Loucy (cell line): ENCODE data around the gene SLC16A5.
A peak's percentile ranks its signal among the peaks of the same experiment; 100 is the strongest.

ENCODE experiments used
- H2AFZ ChIP-seq: fragments of 200-600 bp; sonication (generic); 2 replicates; pipeline ENCODE4 v1.6.0; 2016; ENCODE audit warnings: antibody characterized with exemption, mild to moderate bottlenecking, low read length, moderate library complexity
- H3F3A ChIP-seq: fragments of 200-600 bp; 2 replicates; pipeline ENCODE4 v1.6.0; 2016; ENCODE audit warnings: antibody characterized with exemption, low read depth, mild to moderate bottlenecking
- H3K27me3 ChIP-seq: fragments of 200-600 bp; sonication (generic); 2 replicates; pipeline ENCODE4 v1.6.1; 2014; ENCODE audit warnings: low read length, mild to moderate bottlenecking; ENCODE audit not compliant: insufficient read depth, poor library complexity, severe bottlenecking
- H3K36me3 ChIP-seq: fragments of 200-600 bp; sonication (generic); 2 replicates; pipeline ENCODE4 v1.6.1; 2016; ENCODE audit warnings: low read length; ENCODE audit not compliant: insufficient read depth
- H3K4me1 ChIP-seq: fragments of 200-600 bp; sonication (generic); 2 replicates; pipeline ENCODE4 v1.5.1; 2014; ENCODE audit warnings: low read length, mild to moderate bottlenecking; ENCODE audit not compliant: insufficient read depth, poor library complexity, severe bottlenecking
- H3K4me2 ChIP-seq: fragments of 200-600 bp; sonication (generic); 2 replicates; pipeline ENCODE4 v1.6.0; 2014; ENCODE audit warnings: antibody characterized with exemption, low read length, low read depth, mild to moderate bottlenecking; ENCODE audit not compliant: poor library complexity, severe bottlenecking
- H3K4me3 ChIP-seq: fragments of 200-600 bp; sonication (generic); 2 replicates; pipeline ENCODE4 v1.5.1; 2014; ENCODE audit warnings: low read length, mild to moderate bottlenecking, mixed read lengths; ENCODE audit not compliant: poor library complexity, severe bottlenecking
- H3K79me2 ChIP-seq: fragments of 200-600 bp; sonication (generic); 2 replicates; pipeline ENCODE4 v1.6.1; 2014; ENCODE audit warnings: low read length; ENCODE audit not compliant: insufficient read depth
- H3K9ac ChIP-seq: fragments of 200-600 bp; sonication (generic); 2 replicates; pipeline ENCODE4 v1.6.0; 2014; ENCODE audit warnings: mild to moderate bottlenecking, low read depth, low read length, moderate library complexity; ENCODE audit not compliant: poor library complexity, severe bottlenecking
- H3K9me2 ChIP-seq: fragments of 200-600 bp; sonication (generic); replicated peaks from 2 replicates; pipeline ENCODE4 v1.6.1; 2016; ENCODE audit warnings: low read depth, low read length, mixed read lengths
- H3K9me3 ChIP-seq: fragments of 200-600 bp; sonication (generic); 2 replicates; pipeline ENCODE4 v1.6.1; 2014; ENCODE audit warnings: mild to moderate bottlenecking, antibody characterized with exemption, low read length, low read depth; ENCODE audit not compliant: insufficient read depth
- H4K20me1 ChIP-seq: fragments of 200-600 bp; sonication (generic); 2 replicates; pipeline ENCODE4 v1.6.0; 2014; ENCODE audit warnings: antibody characterized with exemption, low read length, mild to moderate bottlenecking; ENCODE audit not compliant: insufficient read depth, poor library complexity, severe bottlenecking
- EZH2phosphoT487 ChIP-seq: fragments of 200-600 bp; IDR thresholded peaks from 2 replicates; pipeline ENCODE4 v1.6.1; 2018; ENCODE audit warnings: antibody characterized with exemption, mild to moderate bottlenecking, moderate library complexity, borderline replicate concordance
- TF ChIP-seq, protein P1 (sequence below): fragments of 200-600 bp; sonication (generic); conservative IDR thresholded peaks from 2 replicates; pipeline ENCODE4 v1.5.1; 2014; ENCODE audit warnings: mild to moderate bottlenecking, antibody characterized with exemption, low read length

SLC16A5 gene

DNA sequence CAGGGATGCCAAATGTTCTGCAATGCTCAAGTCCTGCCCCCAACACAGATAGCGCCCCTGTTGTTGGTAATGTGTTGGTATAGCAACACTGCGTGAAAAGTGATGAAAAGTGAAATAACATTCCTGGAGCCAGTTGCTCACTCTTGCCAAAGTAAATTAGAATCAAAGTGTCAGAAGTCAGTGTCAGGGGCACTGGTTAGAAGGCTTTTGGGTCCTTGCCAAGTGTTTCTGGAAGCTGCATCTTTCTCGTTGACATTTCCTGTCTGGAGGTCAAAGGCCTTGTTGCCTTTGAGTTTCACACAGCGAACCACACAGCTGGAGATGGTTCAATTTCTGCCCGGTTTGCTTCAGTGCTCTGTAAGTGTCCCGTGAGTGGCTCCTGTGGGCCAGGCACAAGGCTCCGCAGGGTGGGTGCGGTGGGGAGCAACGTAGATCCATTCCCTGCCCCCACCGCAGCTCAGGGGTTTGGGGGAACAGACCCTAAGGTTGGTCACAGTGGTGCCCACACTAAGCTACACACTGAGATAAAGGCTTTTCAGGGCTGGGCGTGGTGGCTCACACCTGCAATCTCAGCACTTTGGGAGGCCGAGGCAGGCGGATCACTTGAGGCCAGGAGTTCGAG is 3.6 kb upstream of the SLC16A5 start:
- Histone ChIP-seq H3K4me3 (no peak overlapping the region), H2AFZ (no peak overlapping the region), H3K27me3 (no peaks in the 10 kb centered on the region), H3K36me3 (no peaks in the 10 kb centered on the region), H3K9me2 (no peaks in the 10 kb centered on the region), H3F3A (no peaks in the 10 kb centered on the region), H3K4me2 (no peak overlapping the region), H3K79me2 (no peaks in the 10 kb centered on the region), H3K9ac (no peak overlapping the region), H3K4me1 (peaks cover 18% of the 10 kb centered on the region), H4K20me1 (no peaks in the 10 kb centered on the region), H3K9me3 (no peaks in the 10 kb centered on the region)
- TF ChIP-seq EZH2phosphoT487, result no peak
- TF ChIP-seq, protein P1, sequence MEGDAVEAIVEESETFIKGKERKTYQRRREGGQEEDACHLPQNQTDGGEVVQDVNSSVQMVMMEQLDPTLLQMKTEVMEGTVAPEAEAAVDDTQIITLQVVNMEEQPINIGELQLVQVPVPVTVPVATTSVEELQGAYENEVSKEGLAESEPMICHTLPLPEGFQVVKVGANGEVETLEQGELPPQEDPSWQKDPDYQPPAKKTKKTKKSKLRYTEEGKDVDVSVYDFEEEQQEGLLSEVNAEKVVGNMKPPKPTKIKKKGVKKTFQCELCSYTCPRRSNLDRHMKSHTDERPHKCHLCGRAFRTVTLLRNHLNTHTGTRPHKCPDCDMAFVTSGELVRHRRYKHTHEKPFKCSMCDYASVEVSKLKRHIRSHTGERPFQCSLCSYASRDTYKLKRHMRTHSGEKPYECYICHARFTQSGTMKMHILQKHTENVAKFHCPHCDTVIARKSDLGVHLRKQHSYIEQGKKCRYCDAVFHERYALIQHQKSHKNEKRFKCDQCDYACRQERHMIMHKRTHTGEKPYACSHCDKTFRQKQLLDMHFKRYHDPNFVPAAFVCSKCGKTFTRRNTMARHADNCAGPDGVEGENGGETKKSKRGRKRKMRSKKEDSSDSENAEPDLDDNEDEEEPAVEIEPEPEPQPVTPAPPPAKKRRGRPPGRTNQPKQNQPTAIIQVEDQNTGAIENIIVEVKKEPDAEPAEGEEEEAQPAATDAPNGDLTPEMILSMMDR, result no peak

DNA sequence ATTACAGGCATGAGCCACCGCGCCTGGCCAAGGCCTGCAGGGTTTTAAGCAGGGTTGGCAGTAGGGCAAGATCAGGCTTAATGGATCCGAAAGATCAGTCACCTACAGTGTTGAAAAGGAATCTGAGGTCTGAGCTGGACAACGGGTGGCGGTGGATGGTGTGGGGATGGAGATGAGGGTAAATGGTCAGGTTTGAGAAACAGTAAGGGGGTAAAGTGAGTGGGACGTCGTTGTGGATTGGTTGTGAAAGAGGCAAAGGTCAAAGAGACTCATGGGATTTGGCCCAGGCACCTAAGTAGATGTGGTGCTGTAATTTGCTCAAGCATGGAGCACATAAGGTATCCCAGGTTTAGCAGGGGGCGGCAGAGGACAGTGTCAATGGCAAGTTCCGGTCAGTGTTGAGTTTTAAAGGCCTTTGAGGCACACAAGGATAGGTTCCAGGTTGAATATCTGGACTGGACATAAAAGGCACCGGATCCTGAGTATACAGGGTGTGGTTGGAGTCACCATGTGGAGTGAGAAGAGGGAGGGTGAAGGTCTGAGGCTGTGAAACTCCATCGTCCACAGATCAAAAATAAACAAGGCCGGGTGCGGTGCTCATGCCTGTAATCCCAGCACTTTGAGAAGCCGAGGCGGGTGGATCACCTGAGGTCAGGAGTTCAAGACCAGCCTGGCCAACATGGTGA is 1.1 kb upstream of the SLC16A5 start:
- H3K9me3 ChIP-seq, result no peaks in the 10 kb centered on the region
- no peak overlapping the region for H2AFZ ChIP-seq
- no peaks in the 10 kb centered on the region for H3K36me3 ChIP-seq
- H4K20me1 ChIP-seq, result no peaks in the 10 kb centered on the region
- no peaks in the 10 kb centered on the region for H3K79me2 ChIP-seq
- H3K4me1 ChIP-seq, result peaks cover 19% of the 10 kb centered on the region
- peak overlapping the region; percentile 75 for H3K4me3 ChIP-seq
- H3K9me2 ChIP-seq, result no peaks in the 10 kb centered on the region
- TF ChIP-seq, protein P1, result no peak
- TF ChIP-seq EZH2phosphoT487, result no peak
- no peaks in the 10 kb centered on the region for H3K27me3 ChIP-seq
- H3K9ac ChIP-seq, result no peak overlapping the region
- no peaks in the 10 kb centered on the region for H3F3A ChIP-seq
- peak overlapping the region; percentile 76 for H3K4me2 ChIP-seq

DNA sequence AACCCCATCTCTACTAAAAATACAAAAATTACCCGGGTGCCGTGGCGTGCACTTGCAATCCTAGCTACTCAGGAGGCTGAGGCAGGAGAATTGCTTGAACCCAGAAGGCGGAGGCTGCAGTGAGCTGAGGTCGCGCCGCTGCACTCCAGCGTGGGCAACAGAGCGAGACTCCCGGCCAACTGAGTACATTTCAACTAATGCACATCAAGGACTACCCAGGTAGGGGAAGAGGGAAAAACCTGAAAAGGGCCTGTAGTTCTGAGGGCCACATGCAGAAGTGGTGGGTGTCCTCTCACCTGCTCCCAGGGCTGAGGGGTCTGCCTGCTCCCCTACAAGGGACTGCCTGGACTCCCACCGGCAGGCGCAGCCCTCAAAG is 584 bp upstream of the SLC16A5 start:
- peak overlapping the region; percentile 75 for H3K4me3 ChIP-seq
- H3K4me1 ChIP-seq, result peaks cover 19% of the 10 kb centered on the region
- H3F3A ChIP-seq, result no peaks in the 10 kb centered on the region
- no peaks in the 10 kb centered on the region for H3K79me2 ChIP-seq
- H3K27me3 ChIP-seq, result no peaks in the 10 kb centered on the region
- no peaks in the 10 kb centered on the region for H4K20me1 ChIP-seq
- H3K9me2 ChIP-seq, result no peaks in the 10 kb centered on the region
- H2AFZ ChIP-seq, result peak overlapping the region; percentile 81
- H3K9ac ChIP-seq, result peak overlapping the region; percentile 74
- no peaks in the 10 kb centered on the region for H3K36me3 ChIP-seq
- TF ChIP-seq, protein P1, result no peak
- TF ChIP-seq EZH2phosphoT487, result no peak
- H3K9me3 ChIP-seq, result no peaks in the 10 kb centered on the region
- peak overlapping the region; percentile 76 for H3K4me2 ChIP-seq
